AG09309 (cell line): ENCODE measurements around the gene GP1BB.

Source experiments
- DNase-seq: peaks from one replicate; pipeline ENCODE4 v3.0.0-alpha.2; 2010; ENCODE audit warnings: low read depth
- H3K4me3 ChIP-seq: 2 replicates; pipeline ENCODE4 v1.5.1; 2011; ENCODE audit warnings: mild to moderate bottlenecking, low read depth, low read length, moderate library complexity; ENCODE audit not compliant: control insufficient read depth
- TF ChIP-seq, protein P1 (sequence below): IDR thresholded peaks from 2 replicates; pipeline ENCODE4 v1.5.1; 2011; ENCODE audit warnings: mild to moderate bottlenecking, low read depth, low read length, inconsistent platforms; ENCODE audit not compliant: insufficient read depth, control insufficient read depth; ENCODE audit errors: missing control alignments

The GP1BB gene

DNA sequence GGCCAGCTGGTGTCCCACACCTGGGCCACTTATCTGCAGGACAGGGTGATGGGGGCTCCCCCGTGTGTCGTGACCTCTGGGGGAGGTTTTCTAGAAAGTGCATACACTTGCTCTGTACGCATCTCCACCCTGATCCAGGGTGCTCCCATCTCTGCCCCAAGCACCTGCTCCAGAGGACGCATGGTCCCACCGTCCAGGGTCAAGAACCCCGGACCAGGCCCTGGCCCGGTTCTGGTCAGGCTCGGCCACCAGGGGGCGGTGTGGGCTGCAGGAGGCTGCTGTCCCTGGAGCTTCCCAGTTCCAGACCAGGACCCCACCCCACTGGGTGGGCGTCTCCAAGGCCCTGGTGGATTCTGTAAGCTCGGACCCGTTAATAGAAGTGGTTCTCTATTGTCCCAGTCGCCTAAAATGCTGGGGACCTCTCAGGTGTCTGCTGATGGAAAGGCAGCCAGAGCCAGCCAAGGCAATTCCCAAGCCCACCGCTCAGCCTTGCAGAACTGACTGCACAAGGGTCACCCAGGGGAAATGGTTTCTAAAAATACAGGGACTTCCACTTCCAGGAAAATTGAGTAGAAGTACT lies 43.7 kb upstream of the GP1BB start:
- no peak overlapping the region for H3K4me3 ChIP-seq
- no peak for DNase-seq
- TF ChIP-seq, protein P1, sequence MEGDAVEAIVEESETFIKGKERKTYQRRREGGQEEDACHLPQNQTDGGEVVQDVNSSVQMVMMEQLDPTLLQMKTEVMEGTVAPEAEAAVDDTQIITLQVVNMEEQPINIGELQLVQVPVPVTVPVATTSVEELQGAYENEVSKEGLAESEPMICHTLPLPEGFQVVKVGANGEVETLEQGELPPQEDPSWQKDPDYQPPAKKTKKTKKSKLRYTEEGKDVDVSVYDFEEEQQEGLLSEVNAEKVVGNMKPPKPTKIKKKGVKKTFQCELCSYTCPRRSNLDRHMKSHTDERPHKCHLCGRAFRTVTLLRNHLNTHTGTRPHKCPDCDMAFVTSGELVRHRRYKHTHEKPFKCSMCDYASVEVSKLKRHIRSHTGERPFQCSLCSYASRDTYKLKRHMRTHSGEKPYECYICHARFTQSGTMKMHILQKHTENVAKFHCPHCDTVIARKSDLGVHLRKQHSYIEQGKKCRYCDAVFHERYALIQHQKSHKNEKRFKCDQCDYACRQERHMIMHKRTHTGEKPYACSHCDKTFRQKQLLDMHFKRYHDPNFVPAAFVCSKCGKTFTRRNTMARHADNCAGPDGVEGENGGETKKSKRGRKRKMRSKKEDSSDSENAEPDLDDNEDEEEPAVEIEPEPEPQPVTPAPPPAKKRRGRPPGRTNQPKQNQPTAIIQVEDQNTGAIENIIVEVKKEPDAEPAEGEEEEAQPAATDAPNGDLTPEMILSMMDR, result peak; percentile 86

- H3K4me3 ChIP-seq, result no peak overlapping the region
- DNase-seq, result no peak
- TF ChIP-seq, protein P1, result no peak
Observed at GRCh38 chr22:19680287-19680881, 43.0 kb upstream of the GP1BB start.

GRCh38 chr22:19680911-19681862 lies 42.2 kb upstream of the GP1BB start:
- no peak for DNase-seq
- H3K4me3 ChIP-seq, result no peak overlapping the region
- TF ChIP-seq, protein P1, result no peak

DNA sequence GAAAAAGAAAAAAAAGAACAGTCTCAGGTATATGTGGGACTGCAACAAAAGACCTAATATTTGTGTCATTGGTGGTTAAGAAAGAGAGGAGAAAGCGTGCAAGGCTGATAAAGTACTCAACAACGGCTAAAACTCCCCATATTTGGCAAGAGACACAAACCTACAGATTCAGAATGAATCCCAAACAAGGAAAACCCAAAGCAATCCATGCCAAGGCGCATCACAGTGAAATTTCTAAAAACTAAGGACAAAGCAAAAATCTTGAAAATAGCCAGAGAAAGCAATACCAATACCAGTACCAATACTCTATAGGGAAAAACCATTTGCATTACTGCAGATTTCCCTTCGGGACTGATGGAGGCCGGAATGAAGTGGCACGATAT lies 41.5 kb upstream of the GP1BB start:
- no peak overlapping the region for H3K4me3 ChIP-seq
- TF ChIP-seq, protein P1, result no peak
- DNase-seq, result no peak

DNA sequence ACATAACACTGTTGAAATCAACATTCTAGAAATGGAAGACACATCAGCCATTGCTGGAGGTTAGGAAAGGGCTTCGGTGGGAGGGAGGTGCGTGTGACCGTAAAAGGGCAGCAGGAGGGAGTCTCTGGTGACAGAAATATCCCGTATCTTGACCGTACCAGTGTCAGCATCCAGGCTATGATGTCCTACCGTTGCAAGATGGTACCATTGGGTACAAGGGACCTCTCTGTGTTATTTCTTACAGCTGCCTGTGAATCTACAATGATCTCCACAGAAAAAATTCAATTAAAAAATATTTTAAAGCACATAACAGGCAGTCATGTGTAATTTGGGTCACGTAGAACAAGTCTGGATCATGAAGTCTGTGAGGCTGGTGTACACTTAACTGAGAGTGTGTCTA lies 36.4 kb upstream of the GP1BB start:
- H3K4me3 ChIP-seq, result no peak overlapping the region
- no peak for DNase-seq
- TF ChIP-seq, protein P1, result no peak

DNA sequence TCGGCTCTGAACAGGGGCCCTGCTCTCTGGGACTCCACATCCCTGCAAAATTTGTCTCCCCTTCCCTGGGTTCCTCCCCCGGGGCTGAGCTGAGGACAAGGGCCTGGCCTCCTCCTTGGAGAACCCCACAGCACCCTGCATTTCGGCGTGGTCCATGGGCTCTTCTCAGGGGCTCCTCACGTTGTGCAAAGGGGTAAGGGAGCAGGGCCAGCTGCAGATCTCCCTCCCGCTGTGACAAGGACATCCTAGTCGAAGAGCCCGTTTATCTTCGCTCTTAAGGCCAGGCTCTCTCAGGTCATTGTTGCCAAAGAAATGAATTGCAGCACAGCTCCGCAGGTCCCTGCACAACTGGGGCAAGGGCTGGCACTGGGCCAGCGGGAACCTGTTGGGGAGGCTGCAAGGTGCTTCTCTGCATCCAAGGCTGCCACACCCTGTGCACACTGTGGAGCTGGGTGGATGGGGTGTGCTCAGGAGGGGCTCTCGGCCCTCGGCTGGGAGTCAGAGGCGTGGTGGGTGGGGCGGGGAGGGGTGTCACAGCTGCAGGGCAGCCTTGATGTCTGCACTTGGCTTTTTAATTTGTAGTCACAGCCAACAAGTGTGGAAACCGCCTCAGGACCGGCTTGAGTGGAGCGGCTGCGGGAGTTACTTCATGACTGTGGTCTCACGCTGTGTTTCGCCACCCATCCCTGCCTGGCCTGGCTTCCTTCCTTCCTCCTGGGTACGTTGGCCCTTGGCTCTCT lies 35.6 kb upstream of the GP1BB start:
- TF ChIP-seq, protein P1, result no peak
- DNase-seq, result no peak
- no peak overlapping the region for H3K4me3 ChIP-seq
